Liver (tissue), 3 donors: ENCODE results near the gene DHRS1.

Experiments used
- CTCF ChIP-seq: fragments of 150-350 bp; IDR thresholded peaks from 2 replicates; pipeline ENCODE4 v1.5.1; 2017; ENCODE audit warnings: improper control_type of control experiment, low read depth, low read length; ENCODE audit not compliant: missing input control
- EGR1 ChIP-seq, 2 donors: IDR thresholded peaks; 2 replicates each; pipeline ENCODE4 v1.6.1; 2016 to 2018; ENCODE audit warnings: antibody characterized with exemption in 2 of 2, low read depth in 2 of 2
- GABPA ChIP-seq, 2 donors: IDR thresholded peaks in 1 of 2; conservative IDR thresholded peaks in 1 of 2; 2 replicates each; pipeline ENCODE4 v1.6.1; 2016; ENCODE audit warnings: antibody characterized with exemption in 2 of 2, mild to moderate bottlenecking in 1 of 2, moderate library complexity in 1 of 2
- JUND ChIP-seq, 2 donors: IDR thresholded peaks; 2 replicates each; pipeline ENCODE4 v1.6.1; 2016; ENCODE audit warnings: antibody characterized with exemption in 2 of 2
- MAX ChIP-seq: IDR thresholded peaks from 2 replicates; pipeline ENCODE4 v1.6.1; 2016; ENCODE audit warnings: antibody characterized with exemption
- REST ChIP-seq: IDR thresholded peaks from 2 replicates; pipeline ENCODE4 v1.6.1; 2016; ENCODE audit warnings: antibody characterized with exemption, mild to moderate bottlenecking
- SP1 ChIP-seq: IDR thresholded peaks from 2 replicates; pipeline ENCODE4 v1.6.1; 2018; ENCODE audit warnings: antibody characterized with exemption, mild to moderate bottlenecking
- TAF1 ChIP-seq: conservative IDR thresholded peaks from 2 replicates; pipeline ENCODE4 v1.6.1; 2016; ENCODE audit warnings: antibody characterized with exemption, mild to moderate bottlenecking
- donor health status: healthy.
- donor health status: healthy.

- TF ChIP-seq JUND (IDR thresholded peaks at IDR 0.05) (no peak), CTCF (no peak), GABPA (IDR thresholded peaks at IDR 0.05 in 1 of 2, conservative IDR thresholded peaks at IDR 0.05 in 1 of 2) (no peak), TAF1 (no peak), SP1 (no peak), EGR1 (IDR thresholded peaks at IDR 0.05; ENCODE audit: low read depth in 2 of 2) (no peak), MAX (no peak), REST (no peak)
Measured at GRCh38 chr14:24348186-24348585, 48.6 kb upstream of the DHRS1 start.
